GM13977 (cell line): Measurements from ENCODE around the gene HOXA11.

Experiments used
- DNase-seq: peaks from one replicate; pipeline ENCODE4 v3.0.0; 2012; ENCODE audit warnings: low spot score
- in situ Hi-C: fragments of 300-500 bp; cut with MboI; formaldehyde crosslinking; loops from one replicate; pipeline ENCODE4 v1.12.0; 2022; ENCODE audit warnings: low sequenced_read_pairs, low pct_unique_long_range_greater_than_20kb, mixed read lengths, inconsistent platforms; ENCODE audit not compliant: unreplicated experiment
- TF ChIP-seq, protein P1 (sequence below): IDR thresholded peaks from 2 replicates; pipeline ENCODE4 v1.5.1; 2012; ENCODE audit warnings: mild to moderate bottlenecking, control low read depth; ENCODE audit not compliant: insufficient read depth; ENCODE audit errors: extremely low read depth, missing control alignments

HOXA11 gene

DNA sequence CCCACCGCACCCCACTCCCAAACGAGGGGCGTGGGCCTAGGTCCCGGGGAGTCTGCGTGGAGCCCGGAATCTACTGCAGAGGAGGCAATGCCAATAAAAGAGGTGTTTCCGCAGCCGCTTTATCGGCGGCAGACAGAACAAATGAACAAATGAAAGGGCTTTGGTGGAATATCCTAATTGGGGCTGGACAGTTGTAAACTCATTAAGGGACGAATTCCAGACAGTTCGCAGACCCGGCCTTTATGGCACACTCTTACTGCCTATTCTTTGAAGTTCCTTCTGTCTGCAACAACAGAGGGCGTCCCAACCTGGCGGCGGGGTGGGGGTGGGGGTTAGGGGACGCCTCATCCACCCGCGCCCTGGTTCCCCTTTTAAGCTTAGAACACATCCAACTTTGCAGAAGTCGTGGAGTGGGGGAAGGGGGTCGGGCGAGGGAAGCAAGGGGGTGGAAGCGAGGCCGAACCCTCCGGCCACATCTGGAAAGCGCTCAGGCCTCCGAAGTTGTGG lies 23.8 kb downstream of the HOXA11 start:
- TF ChIP-seq, protein P1, sequence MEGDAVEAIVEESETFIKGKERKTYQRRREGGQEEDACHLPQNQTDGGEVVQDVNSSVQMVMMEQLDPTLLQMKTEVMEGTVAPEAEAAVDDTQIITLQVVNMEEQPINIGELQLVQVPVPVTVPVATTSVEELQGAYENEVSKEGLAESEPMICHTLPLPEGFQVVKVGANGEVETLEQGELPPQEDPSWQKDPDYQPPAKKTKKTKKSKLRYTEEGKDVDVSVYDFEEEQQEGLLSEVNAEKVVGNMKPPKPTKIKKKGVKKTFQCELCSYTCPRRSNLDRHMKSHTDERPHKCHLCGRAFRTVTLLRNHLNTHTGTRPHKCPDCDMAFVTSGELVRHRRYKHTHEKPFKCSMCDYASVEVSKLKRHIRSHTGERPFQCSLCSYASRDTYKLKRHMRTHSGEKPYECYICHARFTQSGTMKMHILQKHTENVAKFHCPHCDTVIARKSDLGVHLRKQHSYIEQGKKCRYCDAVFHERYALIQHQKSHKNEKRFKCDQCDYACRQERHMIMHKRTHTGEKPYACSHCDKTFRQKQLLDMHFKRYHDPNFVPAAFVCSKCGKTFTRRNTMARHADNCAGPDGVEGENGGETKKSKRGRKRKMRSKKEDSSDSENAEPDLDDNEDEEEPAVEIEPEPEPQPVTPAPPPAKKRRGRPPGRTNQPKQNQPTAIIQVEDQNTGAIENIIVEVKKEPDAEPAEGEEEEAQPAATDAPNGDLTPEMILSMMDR: no peak
- no peak for DNase-seq
- in situ Hi-C loops: loop anchor here (10.0 to 25.0 kb wide), 2 partner anchors 799 to 1306 kb away; no protein-coding TSS in a partner anchor

DNA sequence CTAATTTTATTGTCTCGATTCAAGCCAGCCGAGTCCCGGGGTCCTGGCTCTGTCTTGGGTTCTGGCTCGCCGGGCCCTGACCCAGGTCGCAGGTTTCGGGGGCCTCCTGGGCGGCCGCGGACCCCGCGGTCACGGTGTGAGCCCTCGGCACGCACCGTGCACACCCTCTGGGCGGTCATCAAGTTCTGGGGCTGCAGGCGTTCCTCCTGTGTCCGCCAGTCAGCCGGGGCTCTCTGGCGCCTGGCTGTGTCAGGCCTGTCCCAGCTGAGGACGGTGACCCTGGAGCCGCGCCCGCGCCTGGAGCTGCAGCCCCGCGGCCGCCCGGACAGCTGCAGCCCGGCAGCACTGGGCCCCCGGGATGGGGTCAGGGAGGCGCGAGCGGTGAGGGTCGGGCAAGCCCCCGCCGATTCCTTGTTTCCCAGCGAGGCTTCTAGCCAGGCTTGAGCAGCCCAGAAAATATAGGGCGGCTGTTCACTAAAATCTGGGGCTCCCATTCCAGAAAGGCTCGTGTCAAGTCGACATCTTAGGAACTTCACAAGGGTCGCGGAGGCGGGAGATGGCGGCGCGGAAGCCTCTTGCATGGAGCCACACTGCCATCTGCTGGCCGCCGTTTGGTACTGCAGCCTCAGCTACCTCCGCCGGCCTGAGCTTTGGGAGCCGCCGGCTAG lies 24.4 kb downstream of the HOXA11 start:
- DNase-seq: peak; percentile 91
- in situ Hi-C loops: loop anchor here (10.0 to 25.0 kb wide), 2 partner anchors 798 to 1306 kb away; no protein-coding TSS in a partner anchor
- TF ChIP-seq, protein P1: peak; percentile 99

DNA sequence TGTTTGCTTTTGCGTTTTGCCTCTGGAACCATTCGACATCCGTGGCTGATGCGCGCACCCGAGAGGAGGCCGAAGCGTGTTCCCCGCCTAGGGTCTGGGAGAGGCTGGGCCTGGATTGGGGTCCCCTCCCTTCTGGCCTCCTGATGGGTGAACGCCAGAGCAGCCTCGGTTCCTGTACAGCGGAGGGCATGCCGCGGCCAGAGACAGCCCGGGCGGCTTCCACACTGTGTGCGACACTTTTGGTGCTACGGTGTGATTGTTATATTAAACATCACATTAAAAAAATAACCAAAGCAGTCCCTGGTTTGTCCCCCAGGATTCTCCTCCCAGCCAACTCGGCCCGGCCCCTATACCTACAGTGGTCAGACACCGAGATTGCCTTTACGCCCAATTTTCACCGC lies 24.9 kb downstream of the HOXA11 start:
- no peak for DNase-seq
- TF ChIP-seq, protein P1: no peak
- in situ Hi-C loops: loop anchor here (10.0 to 25.0 kb wide), 2 partner anchors 798 to 1305 kb away; no protein-coding TSS in a partner anchor

DNA sequence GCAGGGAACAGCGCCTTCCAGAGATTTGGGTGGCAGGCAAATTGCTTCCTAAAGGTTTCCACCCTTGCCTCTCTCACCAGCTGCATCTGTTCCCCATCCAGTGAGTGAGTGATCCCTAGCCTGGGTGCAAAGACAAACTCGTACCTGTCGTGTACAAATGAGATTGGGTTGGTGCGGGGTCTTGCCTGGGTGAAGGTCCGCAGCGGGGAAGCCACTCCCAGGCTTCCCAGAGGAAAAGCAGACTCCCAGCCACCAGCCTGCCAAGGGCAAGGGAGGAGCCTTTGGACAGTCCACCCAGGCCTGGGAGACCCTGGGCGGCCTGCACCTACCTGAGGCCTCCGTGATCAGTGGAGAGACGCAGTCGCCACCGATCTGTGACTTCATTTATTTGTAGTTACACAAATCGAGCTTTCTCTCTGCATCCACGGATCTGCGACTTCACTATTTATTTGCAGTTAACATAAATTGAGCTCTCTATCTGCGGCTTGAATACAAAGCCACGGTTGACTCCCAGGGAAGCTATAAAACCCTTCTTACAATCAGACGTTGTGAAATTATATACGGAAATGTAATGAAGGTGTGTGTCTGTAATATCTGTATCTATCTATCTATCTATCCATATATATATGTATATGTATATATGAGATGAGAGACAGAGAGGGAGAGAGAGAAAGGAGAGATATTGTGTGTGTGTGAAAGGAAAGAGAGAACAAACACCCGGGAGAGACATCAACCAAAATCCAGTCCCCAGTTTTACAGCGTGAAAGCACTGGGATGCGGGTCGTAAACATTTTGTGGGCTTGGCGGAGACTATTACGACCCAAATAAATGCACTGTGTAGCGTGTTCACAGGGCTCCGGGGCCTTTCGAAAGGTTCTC lies 25.5 kb downstream of the HOXA11 start:
- TF ChIP-seq, protein P1: no peak
- in situ Hi-C loops: loop anchor here (10.0 to 25.0 kb wide), 3 partner anchors 85 to 1305 kb away; partner anchors contain the start of gene EVX1
- no peak for DNase-seq

DNA sequence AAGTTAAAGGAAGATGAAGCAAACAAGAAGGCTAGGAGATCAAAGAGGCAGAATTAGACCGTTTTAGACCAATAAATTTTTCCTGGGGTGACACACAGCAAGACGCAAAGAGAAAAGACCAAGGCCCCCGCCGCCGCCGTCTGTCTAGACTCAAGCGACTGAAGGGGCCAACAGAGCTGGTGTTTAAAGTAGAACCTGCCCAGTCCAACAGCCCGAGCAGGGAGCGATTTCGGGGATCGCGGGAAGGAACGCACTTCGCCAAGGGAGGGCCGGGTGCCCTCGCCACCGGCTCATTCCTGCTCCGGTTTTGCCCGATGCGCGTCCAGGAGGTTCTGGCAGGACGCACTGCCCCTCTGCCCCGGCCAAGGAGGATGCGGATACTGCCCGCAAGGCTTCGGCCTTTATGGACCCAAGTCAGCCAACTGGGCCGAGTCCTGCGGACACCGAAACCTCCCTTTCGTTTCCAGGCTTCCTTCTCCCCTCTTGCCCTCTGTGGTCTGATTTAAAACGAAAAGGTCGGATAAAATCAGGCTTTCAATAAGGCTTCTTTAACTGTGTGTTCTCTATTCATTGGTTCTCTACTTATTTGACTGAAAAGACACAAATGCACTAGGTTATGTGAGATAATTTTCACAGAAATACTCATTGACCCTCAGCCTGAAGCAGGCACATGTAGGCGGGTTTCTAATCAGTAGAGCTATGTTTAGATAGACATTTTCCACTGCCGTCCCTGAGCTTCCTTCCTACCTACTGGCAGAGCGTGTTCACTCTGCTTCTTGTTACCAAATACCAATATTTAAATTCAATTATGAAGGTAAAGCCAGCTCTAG lies 26.4 kb downstream of the HOXA11 start:
- TF ChIP-seq, protein P1: no peak
- no peak for DNase-seq
- in situ Hi-C loops: loop anchor here (10.0 to 25.0 kb wide), 2 partner anchors 86 to 796 kb away; partner anchors contain the start of gene EVX1
